IMR-90 (cell line): Measurements from ENCODE around the gene AP1S2. TPM values are rescaled to one million over a fixed set of nuclear protein-coding genes. Genes with fewer than 3 reads are reported as not detected.

Experiments
- ATAC-seq: fragments of 200-7000 bp; cut with Tn5 transposase; 2 replicates; pipeline ENCODE4 v1.9.1; 2020; ENCODE audit warnings: low read depth, mild to moderate bottlenecking, moderate library complexity
- BruUV-seq: library from RNA; stranded (reverse); fragments of 400-500 nt; replicated peaks from 2 replicates; lab custom pipeline; 2021; lab: Mats Ljungman, UMichigan
- CTCF ChIA-PET: fragments of 300-600 bp; formaldehyde crosslinking; extraction: SDS; loops from one replicate; lab custom pipeline; 2021; ENCODE audit warnings: antibody characterized with exemption; lab: Yijun Ruan, JAX
- POLR2A ChIA-PET: fragments of 300-600 bp; sonication (Branson Sonifier 250); formaldehyde crosslinking; loops from one replicate; lab custom pipeline; 2022; ENCODE audit warnings: antibody characterized with exemption; ENCODE audit not compliant: unreplicated experiment; lab: Charles Lee
- DNase-seq: peaks from one replicate; pipeline ENCODE4 v3.0.0; 2013
- H2AFZ ChIP-seq: replicated peaks from 2 replicates; pipeline ENCODE3; 2013; ENCODE audit warnings: low read length, mild to moderate bottlenecking; ENCODE audit not compliant: poor library complexity
- H2AK5ac ChIP-seq: 2 replicates; pipeline ENCODE4 v1.6.1; 2013; ENCODE audit warnings: low read depth, low read length, inconsistent platforms
- H2AK9ac ChIP-seq: replicated peaks from 2 replicates; pipeline ENCODE3; 2013; ENCODE audit warnings: mild to moderate bottlenecking, low read depth, low read length, moderate library complexity; ENCODE audit not compliant: poor library complexity
- H2BK120ac ChIP-seq: 2 replicates; pipeline ENCODE4 v1.6.1; 2013; ENCODE audit warnings: low read depth, low read length, inconsistent platforms
- H2BK15ac ChIP-seq: 3 replicates; pipeline ENCODE4 v1.6.1; 2013; ENCODE audit warnings: low read depth, low read length, inconsistent platforms
- H2BK20ac ChIP-seq: 2 replicates; pipeline ENCODE4 v1.6.1; 2013; ENCODE audit warnings: low read depth, mild to moderate bottlenecking, inconsistent platforms, low read length, moderate library complexity
- H2BK5ac ChIP-seq: 2 replicates; pipeline ENCODE4 v1.6.1; 2013; ENCODE audit warnings: mild to moderate bottlenecking, low read depth, low read length, inconsistent platforms; ENCODE audit not compliant: poor library complexity, severe bottlenecking
- H3K14ac ChIP-seq: replicated peaks from 2 replicates; pipeline ENCODE4 v1.6.1; 2013; ENCODE audit warnings: low read depth, low read length, inconsistent platforms
- H3K18ac ChIP-seq: 2 replicates; pipeline ENCODE4 v1.6.1; 2013; ENCODE audit warnings: low read depth, low read length, control low read depth
- H3K23ac ChIP-seq: 2 replicates; pipeline ENCODE4 v1.6.1; 2013; ENCODE audit warnings: low read depth, low read length, inconsistent platforms
- H3K27ac ChIP-seq: 2 replicates; pipeline ENCODE4 v1.5.1; 2013; ENCODE audit warnings: mild to moderate bottlenecking, control low read depth, low read length; ENCODE audit not compliant: insufficient read depth
- H3K27me3 ChIP-seq: 2 replicates; pipeline ENCODE4 v1.6.1; 2013; ENCODE audit warnings: low read length; ENCODE audit not compliant: control insufficient read depth, insufficient read depth
- H3K36me3 ChIP-seq: 2 replicates; pipeline ENCODE4 v1.6.1; 2013; ENCODE audit warnings: low read length, mixed read lengths; ENCODE audit not compliant: control insufficient read depth, insufficient read depth
- H3K4ac ChIP-seq: 2 replicates; pipeline ENCODE4 v1.6.1; 2013; ENCODE audit warnings: low read depth, low read length, inconsistent platforms
- H3K4me1 ChIP-seq: 2 replicates; pipeline ENCODE4 v1.6.1; 2013; ENCODE audit warnings: low read length, mixed read lengths; ENCODE audit not compliant: control insufficient read depth, insufficient read depth
- H3K4me2 ChIP-seq: 2 replicates; pipeline ENCODE4 v1.6.1; 2013; ENCODE audit warnings: low read depth, mild to moderate bottlenecking, control low read depth, low read length, moderate library complexity
- H3K4me3 ChIP-seq: 2 replicates; pipeline ENCODE4 v1.5.1; 2013; ENCODE audit warnings: low read depth, mild to moderate bottlenecking, control low read depth, low read length, moderate library complexity; ENCODE audit not compliant: insufficient read depth
- H3K56ac ChIP-seq: 2 replicates; pipeline ENCODE4 v1.6.1; 2013; ENCODE audit warnings: low read length, inconsistent platforms; ENCODE audit not compliant: insufficient read depth; ENCODE audit errors: extremely low read depth
- H3K79me1 ChIP-seq, 2 experiments: 2 replicates each; pipeline ENCODE4 v1.6.1; 2013; ENCODE audit warnings: low read length in 2 of 2, inconsistent platforms in 1 of 2, low read depth in 1 of 2
- H3K9ac ChIP-seq: 2 replicates; pipeline ENCODE4 v1.6.1; 2013; ENCODE audit warnings: low read depth, low read length, control low read depth
- H3K9me1 ChIP-seq: 2 replicates; pipeline ENCODE4 v1.6.1; 2013; ENCODE audit warnings: low read length, inconsistent platforms; ENCODE audit not compliant: insufficient read depth
- H3K9me3 ChIP-seq: 2 replicates; pipeline ENCODE4 v1.6.1; 2013; ENCODE audit warnings: low read length; ENCODE audit not compliant: control insufficient read depth, insufficient read depth
- H4K20me1 ChIP-seq: 2 replicates; pipeline ENCODE4 v1.6.1; 2013; ENCODE audit warnings: low read length, inconsistent platforms; ENCODE audit not compliant: insufficient read depth
- H4K5ac ChIP-seq: 2 replicates; pipeline ENCODE4 v1.6.1; 2013; ENCODE audit warnings: mild to moderate bottlenecking, low read depth, low read length, control low read depth
- H4K8ac ChIP-seq, 2 experiments: 2 replicates each; pipeline ENCODE4 v1.6.1; 2013; ENCODE audit warnings: low read depth in 2 of 2, low read length in 2 of 2, control low read depth in 1 of 2, inconsistent platforms in 1 of 2
- H4K91ac ChIP-seq: 2 replicates; pipeline ENCODE4 v1.6.1; 2013; ENCODE audit warnings: low read depth, low read length, inconsistent platforms; ENCODE audit not compliant: insufficient read depth
- NFE2L2 ChIP-seq: fragments of 150-350 bp; IDR thresholded peaks from 2 replicates; pipeline ENCODE4 v1.6.1; 2016; ENCODE audit warnings: low read depth, mild to moderate bottlenecking, low read length
- POLR2A ChIP-seq: IDR thresholded peaks from 2 replicates; pipeline ENCODE4 v1.6.1; 2012; ENCODE audit warnings: mild to moderate bottlenecking, low read depth, low read length
- RFX5 ChIP-seq: IDR thresholded peaks from 2 replicates; pipeline ENCODE4 v1.8.0; 2012; ENCODE audit warnings: low read depth, mild to moderate bottlenecking, low read length, moderate library complexity
- WGBS, 2 experiments: methylation state at CpG; one replicate each; pipeline versions ENCODE4 v1.1.5 to v1.1.7; 2013; ENCODE audit warnings: missing lambda C conversion rate in 2 of 2; ENCODE audit not compliant: insufficient read length in 1 of 2; ENCODE audit errors: extremely low coverage in 2 of 2; 5-methylcytosine and 5-hydroxymethylcytosine counted together
- dilution Hi-C: fragments of 300-500 bp; cut with HindIII; formaldehyde crosslinking; loops from one replicate; pipeline ENCODE4 v1.14.3; 2018; ENCODE audit warnings: low sequenced_read_pairs; ENCODE audit not compliant: unreplicated experiment
- in situ Hi-C: fragments of 300-500 bp; cut with MboI; formaldehyde crosslinking; loops from 3 replicates; pipeline ENCODE4 v1.14.3; 2019; ENCODE audit warnings: low sequenced_read_pairs, inconsistent platforms, mixed read lengths
- intact Hi-C: fragments of 100-400 bp; cut with micrococcal nuclease; formaldehyde crosslinking; loops from 2 replicates; pipeline ENCODE4 v1.10.0; 2022
- polyA plus RNA-seq, 3 experiments: library from polyadenylated mRNA; depleted of rRNA; stranded (reverse); fragments of >200 nt; gene quantifications; 2 replicates each; pipeline ENCODE4 v1.2.3, GENCODE V29; 2012; ENCODE audit warnings: low replicate concordance in 1 of 3
- total RNA-seq: library from RNA; depleted of rRNA; stranded (reverse); fragments of >200 nt; gene quantifications from 2 replicates; pipeline ENCODE4 v1.2.3, GENCODE V29; 2012
- TF ChIP-seq, protein P1 (sequence below): fragments of 150-350 bp; IDR thresholded peaks from 2 replicates; pipeline ENCODE4 v1.6.1; 2016; ENCODE audit warnings: low read depth, mild to moderate bottlenecking, low read length, moderate library complexity, borderline replicate concordance
- TF ChIP-seq, protein P2 (sequence below): fragments of 150-350 bp; IDR thresholded peaks from 2 replicates; pipeline ENCODE4 v1.6.1; 2017; ENCODE audit warnings: mild to moderate bottlenecking, antibody characterized with exemption, low read length, low read depth

AP1S2 gene
- total and polyA plus RNA-seq, 2 of the 4 experiments (the other 2 are of a cell fraction) = 28.3 to 46.5 TPM

DNA sequence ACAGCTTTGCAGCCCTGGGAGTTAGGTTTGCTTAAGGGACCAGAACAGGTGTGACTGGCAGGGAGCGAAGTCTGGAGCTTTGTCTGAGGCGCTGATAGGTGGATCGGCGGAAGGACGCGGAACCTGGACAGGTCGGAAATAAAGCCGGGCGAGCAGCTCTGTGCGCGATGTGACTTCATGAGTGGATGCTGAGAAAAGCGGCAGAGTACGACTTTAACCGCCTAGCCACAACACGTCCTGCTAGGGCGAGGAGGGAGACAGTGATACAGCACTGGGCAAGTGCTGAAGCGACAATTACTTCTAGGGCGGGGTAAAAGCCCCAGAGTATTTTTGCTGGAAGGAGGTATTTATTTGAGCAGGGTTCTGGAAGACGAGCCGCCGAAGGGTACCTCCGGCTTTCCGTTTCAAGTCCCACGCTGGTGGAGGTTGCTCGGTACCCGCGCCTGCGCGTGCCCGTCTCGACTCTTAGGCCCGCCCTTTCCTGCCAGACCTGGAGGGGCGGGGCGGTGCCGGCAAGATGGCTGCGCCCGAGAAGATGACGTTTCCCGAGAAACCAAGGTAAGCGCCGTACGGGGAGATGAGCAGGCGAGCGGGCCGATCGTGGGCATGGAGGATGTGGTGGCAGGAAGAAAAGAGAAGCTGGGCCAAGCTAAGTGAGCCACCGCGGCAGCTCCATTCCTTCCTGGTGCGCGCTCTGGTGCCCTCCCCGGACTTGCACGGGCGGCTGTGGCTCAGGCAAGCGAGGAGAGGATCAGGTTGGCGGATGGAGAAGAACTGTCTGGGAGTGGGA is 64.4 kb downstream of the AP1S2 start, which contains the start of gene ZRSR2 (continued):
- TF ChIP-seq, protein P1, sequence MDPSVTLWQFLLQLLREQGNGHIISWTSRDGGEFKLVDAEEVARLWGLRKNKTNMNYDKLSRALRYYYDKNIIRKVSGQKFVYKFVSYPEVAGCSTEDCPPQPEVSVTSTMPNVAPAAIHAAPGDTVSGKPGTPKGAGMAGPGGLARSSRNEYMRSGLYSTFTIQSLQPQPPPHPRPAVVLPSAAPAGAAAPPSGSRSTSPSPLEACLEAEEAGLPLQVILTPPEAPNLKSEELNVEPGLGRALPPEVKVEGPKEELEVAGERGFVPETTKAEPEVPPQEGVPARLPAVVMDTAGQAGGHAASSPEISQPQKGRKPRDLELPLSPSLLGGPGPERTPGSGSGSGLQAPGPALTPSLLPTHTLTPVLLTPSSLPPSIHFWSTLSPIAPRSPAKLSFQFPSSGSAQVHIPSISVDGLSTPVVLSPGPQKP = no peak
- no peak for TF ChIP-seq NFE2L2
- peak; percentile 41; the same call in 1 of the 2 replicates for TF ChIP-seq POLR2A

DNA sequence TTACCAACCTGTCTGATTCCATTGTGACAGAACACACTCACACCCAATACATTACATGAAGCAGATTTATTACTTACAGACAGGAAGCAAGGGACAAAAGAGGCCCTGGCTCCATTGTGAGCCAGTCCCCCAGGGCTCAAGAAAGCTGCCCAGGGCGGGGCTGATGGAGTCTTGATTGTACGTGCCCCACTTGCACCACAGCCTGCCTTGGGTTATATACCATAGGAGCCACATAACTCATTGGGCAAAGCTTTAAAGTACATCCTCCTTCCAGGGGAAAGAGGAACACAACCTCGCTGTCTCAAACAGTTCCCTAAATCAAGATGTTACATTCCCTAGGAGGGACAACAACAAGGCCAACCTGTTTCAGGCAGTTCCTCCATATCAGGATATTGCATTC is 67.7 kb downstream of the AP1S2 start:
- H4K8ac ChIP-seq = no peak overlapping the region
- H3K56ac ChIP-seq = no peak overlapping the region
- no peak overlapping the region for H3K4me2 ChIP-seq
- no peak overlapping the region for H2BK15ac ChIP-seq
- H3K9me3 ChIP-seq = no peaks in the 10 kb centered on the region
- no peak overlapping the region for H3K9ac ChIP-seq
- H3K4me3 ChIP-seq = no peak overlapping the region
- dilution Hi-C loops (no loop called here), in situ Hi-C loops (no loop called here), intact Hi-C loops (no loop called here)
- H2BK5ac ChIP-seq = no peak overlapping the region
- no peak overlapping the region for H3K18ac ChIP-seq
- no peak overlapping the region for H3K23ac ChIP-seq
- no peak overlapping the region for H2BK20ac ChIP-seq
- no TSS peak for BruUV-seq
- ChIA-PET POLR2A (no interaction called here), CTCF (no interaction called here)
- H4K20me1 ChIP-seq = no peaks in the 10 kb centered on the region
- TF ChIP-seq RFX5 (no peak), NFE2L2 (no peak)
- TF ChIP-seq, protein P1 = no peak
- TF ChIP-seq, protein P2, sequence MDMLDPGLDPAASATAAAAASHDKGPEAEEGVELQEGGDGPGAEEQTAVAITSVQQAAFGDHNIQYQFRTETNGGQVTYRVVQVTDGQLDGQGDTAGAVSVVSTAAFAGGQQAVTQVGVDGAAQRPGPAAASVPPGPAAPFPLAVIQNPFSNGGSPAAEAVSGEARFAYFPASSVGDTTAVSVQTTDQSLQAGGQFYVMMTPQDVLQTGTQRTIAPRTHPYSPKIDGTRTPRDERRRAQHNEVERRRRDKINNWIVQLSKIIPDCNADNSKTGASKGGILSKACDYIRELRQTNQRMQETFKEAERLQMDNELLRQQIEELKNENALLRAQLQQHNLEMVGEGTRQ = no peak
- H3K9me1 ChIP-seq = no peaks in the 10 kb centered on the region
- no peaks in the 10 kb centered on the region for H3K27me3 ChIP-seq
- H3K36me3 ChIP-seq = peaks cover 4% of the 10 kb centered on the region; the same call in 1 of the 2 replicates
- no peak overlapping the region for H2AFZ ChIP-seq
- peak overlapping the region; percentile 50 for H2AK9ac ChIP-seq
- H3K79me1 ChIP-seq = peaks cover 0 to 6% of the 10 kb centered on the region in 2 experiments; a peak in 2 of 4 replicates
- no peaks in the 10 kb centered on the region; the same call in 1 of the 2 replicates for H3K4me1 ChIP-seq
- ATAC-seq (no peak), DNase-seq (no peak)
- H3K14ac ChIP-seq = no peak overlapping the region
- H3K4ac ChIP-seq = no peak overlapping the region
- H4K91ac ChIP-seq = no peak overlapping the region
- no peak overlapping the region for H3K27ac ChIP-seq
- H2AK5ac ChIP-seq = no peak overlapping the region
- H4K5ac ChIP-seq = no peak overlapping the region
- WGBS, 2 experiments = no CpG with 5 or more reads among the region's 3 CpGs
- no peak overlapping the region for H2BK120ac ChIP-seq
